Cerebellar nuclear complex (tissue), 1 donor: Measurements from ENCODE around the gene B3GAT1.

Experiments
- DNase-seq, 2 experiments: peaks; one replicate each; lab custom pipeline; 2025; lab: John Stamatoyannopoulos, UW

Gene B3GAT1

DNA sequence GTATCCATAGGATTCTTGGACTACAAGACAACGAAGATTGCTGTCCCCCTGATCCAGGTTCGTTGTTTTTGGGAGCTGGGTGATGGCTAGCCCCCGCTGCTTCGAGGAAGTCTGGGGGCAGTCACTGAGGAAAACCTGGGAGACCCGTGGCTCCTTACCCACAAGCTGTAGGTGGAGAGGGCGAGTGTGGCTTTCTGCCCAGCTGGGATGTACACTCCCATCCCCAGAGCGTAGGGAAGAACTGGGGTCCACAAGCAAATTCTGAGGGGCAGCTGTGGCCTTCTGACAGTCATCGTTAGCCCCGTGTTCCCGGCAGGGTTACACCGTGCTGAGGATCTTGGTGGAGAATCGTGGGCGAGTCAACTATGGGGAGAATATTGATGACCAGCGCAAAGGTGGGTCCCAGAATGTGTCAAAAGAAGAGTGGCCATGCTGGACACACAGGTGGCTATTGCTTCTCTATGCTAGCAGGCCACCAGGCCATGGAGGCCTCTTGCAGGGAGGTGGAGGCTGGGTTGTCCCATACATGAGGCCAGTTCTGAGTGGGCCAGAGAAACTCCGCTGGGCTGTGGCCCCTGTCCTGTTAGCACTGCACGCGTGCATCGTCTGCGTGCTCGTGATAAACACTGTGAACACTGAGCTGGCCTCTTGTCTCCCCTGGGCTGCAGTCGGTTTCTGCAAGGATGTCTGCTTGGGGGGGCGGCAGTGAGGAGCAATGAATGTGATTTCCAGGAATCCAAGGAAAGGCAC, 40.4 kb downstream of the B3GAT1 start:
- DNase-seq, result no peak

DNA sequence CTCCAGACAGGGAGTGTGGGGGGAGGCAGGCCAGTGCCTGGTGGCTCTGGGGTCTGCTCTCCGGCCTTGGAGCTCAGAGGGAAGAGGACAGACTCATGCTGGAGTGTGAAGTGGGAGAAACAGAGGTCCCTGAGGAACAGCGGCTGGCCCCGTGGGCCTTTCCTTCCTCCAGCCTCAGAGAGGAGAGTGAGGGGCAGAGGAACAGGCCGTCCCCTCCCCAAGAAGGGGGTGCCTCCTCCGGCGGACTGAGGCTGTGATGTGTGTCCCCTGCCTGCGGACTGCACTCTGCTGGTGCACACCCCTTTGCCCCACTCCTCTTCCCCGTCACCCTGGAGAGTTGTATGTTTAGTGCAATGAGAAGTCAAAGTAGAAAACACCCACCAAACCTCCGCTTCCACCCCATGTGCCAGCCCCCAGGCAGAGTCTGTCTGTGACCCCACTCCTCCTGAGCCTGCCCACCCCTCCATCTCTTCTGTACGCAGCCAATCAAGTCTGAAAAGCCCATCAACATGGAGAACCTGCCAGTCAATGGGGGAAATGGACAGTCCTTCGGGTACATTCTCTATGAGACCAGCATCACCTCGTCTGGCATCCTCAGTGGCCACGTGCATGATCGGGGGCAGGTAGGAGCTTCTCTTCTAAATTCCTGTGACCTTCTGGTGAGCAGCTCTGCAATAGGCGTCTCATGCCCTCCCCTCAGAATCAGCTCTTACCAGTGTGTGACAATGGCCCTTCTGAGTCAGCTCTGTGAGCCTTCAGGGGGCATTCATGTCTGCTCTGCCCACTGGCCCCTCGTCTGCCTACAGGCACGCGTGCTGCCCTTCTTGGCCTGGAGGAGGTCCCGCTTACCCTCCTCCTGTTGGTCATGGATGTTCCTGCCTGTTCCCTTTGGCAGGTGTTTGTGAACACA, 41.3 kb downstream of the B3GAT1 start:
- no peak for DNase-seq

DNA sequence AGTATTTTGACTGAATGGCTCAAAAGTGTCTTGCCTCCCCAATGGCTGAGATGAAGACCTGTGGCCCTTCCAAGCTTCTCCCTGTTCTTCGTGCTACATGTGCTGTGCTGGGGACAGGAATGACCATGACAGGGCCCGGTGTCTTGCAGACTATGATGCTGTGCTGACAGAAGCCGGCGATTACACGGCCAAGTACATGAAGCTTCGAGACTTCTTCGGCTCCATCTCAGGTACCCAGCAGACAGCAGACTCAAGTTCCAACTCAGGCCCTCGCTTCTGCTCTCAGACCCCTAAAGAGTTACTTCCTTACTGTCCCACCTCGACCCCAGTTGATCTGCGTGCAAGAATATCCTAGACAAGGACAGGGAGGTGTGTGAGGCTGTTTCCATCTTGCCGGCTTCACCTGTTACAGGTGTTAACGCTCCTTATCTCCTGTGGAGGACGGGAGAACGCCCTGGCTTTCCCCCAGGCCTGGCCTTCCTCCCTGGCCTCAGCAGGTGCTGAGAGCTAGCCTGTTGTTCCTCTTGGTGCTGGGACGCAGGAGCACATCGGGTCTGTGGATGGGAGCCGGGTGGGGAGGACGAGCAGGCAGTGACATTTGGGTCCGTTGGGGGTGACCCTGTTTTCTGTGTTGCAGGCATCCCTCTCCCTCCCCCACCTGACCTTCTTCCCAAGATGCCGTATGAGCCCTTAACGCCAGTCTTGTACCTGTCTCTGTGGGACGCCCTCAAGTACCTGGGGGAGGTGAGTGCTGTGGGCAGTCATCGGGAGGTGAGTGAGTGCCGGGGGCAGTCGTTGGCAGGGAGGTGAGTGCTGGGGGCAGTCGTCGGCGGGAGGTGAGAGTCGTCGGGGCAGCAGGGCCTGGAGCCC, 42.2 kb downstream of the B3GAT1 start:
- DNase-seq, result no peak

DNA sequence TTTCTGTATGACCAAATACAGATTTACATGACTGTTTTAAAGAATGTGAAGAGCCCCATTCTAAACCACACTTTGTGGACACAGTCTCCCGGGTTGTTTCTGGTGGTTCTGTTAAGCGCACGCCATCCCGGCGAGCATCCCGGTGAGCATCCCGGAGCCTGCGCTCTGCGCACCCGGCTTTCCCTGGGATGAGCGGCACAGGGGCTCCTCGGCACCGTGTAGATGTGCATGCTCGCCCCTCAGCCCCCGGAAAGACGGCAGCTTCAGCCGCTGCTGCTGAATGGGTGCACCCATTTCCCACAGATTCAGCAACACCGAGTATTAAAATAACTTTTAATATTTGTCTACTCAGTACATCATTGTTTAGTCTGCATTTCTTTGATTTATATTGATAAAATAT, 44.3 kb downstream of the B3GAT1 start:
- no peak for DNase-seq

DNA sequence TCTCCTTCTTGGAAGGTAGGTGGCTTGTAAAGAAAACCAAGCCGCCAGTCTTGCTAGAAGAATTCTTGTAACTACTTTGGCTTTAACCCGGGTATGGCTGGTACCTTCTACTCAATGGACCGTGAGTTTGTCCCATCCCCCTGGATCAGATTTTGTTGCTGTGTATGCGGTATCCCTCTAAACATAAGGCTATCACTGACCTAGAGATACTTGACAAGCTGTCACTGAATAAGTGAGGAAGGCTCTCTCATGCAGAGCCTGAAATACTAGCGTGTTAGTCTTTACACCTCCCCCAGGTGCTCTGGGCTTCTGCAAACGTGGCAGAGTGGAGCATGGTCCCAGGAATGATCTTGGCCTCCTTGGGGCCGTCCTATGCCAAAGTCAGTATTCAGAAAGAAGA, 45.8 kb downstream of the B3GAT1 start:
- no peak for DNase-seq

DNA sequence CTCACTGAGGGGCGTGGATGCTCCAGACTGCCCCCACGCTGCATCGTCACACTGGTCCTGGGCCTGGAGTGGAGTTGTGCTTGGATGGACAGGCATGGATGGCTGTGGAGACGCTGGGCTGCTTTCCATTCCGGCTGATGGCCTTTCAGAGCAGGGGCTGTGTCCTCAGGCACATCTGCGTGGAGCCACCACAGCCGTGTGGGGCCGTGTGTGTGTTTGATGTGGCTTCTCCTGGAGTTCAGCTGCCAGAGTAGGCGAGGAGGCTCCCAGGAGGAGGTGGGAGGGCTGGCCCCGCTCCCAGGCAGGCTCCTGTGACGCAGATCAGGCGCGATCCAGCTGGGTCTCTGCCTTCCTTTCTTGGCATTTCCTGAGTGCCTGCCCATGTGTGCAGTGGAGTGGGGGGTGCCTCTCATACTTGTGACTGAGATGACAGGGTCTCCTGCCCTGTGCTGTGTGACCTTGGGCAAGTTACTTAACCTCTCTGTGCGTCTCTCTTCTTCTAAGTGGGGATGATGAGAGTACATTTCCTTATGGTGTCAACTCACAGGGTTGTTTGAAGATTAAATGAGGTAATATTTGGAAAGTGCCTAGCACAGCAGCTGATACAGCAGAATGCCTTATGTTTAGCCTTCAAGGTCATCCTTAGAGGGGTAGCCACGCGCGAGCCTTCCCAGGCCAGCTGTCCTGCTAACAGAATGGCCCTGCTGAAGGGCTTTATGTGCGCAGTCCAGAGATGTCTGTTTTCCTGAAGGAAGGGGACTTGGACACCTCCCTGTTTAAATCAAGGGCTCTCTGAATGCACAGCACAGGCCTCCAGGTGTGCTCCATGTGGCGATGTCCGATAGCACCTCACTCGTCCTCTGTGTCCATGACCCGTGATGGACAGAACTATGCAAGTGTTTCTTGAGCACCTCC, 46.8 kb downstream of the B3GAT1 start:
- no peak for DNase-seq

DNA sequence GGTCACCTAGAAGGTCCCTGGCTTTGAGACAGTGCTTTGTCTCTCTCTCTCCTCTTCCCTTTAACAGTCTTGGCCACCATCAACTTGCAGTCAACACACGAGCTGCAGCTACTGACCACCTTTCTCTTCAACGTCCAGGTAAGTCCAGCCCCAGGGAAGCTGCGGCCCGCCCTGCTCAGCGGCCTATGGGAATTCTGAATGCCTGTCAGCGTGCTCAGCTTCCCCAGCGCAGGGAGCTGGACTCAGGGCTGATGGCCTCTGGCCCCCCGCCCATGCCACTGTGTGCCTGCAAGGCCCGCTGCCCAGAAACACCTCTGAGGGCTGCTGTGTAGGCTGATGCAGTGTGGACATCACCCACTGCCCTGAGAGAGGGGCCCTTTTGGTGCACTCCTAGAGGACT, 47.8 kb downstream of the B3GAT1 start:
- no peak for DNase-seq

DNA sequence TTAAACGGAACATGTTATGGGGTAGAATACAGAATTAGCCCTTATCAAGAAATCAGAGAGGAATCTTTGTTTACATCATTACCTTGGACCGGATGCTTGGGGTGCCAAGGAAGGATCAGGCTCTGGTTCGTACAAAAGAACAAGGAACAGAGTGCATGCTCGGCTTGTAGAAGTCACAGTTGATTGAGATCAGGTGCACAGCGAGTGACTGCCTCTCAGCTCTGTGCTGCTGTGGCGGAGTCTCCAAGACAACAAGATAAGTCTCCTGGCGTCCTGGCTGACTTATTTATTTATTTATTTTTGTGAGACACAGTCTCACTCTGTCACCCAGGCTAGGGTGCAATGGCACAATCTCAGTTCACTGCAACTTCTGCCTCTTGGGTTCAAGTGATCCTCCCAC, 48.5 kb downstream of the B3GAT1 start:
- DNase-seq, result no peak

DNA sequence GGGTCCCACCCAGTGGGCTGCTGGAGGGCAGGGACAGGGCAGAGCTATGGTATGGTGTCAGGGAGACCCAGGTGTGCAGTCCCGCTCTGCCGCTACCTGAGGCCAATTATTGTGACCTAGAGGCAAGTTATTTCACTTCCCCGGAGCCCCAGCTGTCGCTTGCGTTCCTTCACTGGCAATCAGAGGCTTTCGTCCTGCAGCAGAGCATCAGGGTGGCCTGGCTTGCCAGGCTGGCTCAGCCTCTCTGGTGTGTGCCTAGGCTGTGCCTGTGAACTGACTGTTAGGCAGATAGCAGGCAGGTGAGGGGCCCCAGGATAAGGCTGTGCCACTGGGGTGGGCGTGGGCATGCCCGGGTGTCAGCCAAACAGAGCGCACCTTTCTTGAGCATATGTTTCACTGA, 48.9 kb downstream of the B3GAT1 start:
- DNase-seq, result no peak

DNA sequence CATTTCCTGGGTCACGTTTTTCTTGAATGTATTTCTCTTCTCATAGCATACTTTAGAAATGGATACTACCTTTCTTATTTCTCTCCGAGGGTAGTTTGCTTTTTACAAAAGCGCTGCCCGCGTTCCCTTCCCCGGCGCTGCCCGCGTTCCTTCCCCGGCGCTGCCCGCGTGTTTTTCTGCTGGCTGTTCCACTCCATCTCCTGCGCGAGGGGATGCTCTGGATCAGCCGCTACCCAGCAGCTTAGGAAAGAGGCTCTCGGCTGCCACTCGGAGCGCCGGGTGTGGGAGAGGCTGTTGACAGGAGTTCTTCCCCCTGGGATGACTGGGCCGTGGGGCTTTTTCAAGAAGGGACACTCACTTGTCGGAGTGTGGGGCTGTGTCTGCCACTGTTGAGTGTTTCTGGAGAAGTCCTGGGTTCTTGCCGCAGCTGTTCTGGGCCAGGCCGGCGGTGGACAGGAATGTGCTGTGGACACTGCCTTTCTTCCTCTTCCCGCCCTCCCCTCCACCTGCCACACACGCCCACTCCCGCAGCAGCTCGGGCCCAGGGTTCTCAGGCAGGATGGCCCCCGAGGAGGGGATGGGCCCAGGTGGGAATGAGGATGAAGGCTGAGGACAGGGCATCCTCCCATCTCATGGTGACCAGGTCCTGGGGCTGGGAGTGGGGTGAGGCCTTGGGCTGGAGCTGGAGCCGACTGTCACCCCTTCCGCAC, 49.7 kb downstream of the B3GAT1 start:
- DNase-seq, result no peak

DNA sequence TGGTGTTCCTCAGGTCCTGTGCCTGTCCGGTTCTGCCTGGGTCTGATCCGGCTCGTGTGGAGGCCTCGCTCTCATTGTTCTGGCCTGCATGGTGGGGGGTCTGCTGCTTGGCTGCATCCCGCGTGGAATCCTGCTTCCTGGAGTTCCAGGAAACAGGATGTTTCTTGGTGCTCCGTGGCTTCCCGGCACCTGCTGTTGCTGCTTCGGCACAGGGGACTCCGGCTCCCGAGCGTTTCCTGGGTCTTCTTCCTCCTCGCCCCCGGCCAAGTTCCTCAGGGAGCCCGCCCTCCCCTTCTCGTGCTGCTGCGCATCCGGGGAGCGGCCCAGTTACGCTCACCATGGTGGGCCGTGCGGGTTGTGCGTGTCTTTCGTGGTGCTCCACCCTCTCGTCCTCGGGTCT, 50.4 kb downstream of the B3GAT1 start:
- DNase-seq, result no peak

DNA sequence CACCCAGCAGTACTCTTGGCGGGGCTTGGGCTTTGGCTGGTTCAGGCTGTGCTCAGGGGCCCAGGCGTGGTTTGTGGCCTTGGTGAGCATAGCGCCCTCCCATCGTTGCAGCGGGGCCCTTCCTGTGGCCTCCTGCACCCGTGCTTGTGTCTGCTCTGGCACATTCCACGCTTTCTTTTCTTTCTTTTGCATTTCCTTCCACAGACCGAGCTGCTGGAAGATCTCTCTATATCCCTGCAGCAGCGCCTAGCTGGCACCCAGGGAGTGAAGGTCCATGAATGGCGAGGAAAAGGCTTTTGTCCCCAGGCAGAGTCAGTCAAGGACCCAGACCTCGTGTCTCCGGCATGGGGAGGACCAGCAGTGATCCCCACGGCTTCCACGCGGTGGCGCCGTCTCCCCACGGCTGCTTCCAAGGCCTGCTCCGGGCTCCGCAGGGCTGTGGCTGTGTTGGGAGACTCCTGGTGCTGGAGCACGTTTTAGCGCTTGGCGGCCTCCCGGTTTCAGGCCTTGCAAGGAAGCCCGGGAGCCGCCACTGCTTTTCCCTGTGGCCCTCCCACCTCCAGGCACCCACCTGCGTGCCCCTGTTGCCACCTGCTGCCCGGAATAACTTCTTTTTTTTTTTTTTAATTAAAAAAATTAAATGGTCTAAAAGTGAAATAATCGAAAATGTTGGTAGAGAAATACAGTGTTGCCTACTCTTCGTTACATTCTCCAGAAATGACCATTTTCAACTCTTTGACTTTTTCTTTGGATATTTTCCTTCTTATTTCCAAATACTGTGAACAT, 51.8 kb downstream of the B3GAT1 start:
- DNase-seq, result no peak

DNA sequence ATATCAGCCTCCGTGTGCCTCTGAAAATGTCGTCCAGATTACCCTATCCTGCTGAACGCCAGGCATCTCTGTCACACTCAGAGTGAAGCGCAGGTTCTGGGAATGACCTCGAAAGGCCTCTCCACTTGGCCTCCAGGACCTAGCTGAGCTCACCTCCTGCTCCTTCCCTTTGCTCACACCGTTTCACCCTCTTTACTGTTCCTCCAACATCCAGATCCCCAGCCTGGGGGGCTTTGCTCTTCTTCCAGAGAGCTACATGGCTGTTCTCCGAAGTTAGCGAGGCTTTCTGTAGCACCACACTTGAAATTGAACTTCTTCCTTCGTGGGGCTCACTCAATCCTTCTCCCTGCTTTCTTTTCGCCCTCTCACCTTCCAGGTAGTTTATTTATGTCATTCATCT, 52.4 kb downstream of the B3GAT1 start:
- no peak for DNase-seq

DNA sequence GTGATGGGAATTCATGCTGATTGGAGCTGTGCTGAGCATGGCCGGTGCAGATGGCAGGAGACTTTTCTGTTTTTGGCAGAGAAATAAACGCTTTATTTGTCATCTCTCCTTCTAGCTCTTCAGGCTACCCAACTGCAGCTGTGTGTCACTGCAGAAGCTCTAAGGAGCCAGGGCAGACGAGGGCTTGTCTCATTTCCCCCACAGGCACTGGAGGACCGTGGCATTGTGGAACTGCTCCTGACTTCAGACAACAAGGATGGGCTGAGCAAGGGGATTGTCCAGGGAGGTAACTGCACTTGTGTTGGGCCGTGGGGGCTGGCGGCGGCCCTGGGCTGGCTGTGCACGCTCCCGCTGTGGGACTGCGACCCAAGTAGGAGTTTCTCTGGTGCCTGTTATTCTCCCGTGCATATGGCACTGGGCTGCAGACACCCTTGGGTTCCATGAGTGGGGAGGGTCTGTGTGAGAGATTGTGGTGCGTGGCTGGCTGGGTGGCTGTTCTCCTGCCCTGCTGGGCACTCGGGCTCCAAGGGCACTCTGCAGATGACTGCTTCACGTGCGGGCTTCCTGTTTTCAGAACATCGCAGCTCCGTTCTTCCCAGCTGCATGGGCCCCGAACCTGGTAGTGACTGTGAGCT, 53.1 kb downstream of the B3GAT1 start:
- no peak for DNase-seq

DNA sequence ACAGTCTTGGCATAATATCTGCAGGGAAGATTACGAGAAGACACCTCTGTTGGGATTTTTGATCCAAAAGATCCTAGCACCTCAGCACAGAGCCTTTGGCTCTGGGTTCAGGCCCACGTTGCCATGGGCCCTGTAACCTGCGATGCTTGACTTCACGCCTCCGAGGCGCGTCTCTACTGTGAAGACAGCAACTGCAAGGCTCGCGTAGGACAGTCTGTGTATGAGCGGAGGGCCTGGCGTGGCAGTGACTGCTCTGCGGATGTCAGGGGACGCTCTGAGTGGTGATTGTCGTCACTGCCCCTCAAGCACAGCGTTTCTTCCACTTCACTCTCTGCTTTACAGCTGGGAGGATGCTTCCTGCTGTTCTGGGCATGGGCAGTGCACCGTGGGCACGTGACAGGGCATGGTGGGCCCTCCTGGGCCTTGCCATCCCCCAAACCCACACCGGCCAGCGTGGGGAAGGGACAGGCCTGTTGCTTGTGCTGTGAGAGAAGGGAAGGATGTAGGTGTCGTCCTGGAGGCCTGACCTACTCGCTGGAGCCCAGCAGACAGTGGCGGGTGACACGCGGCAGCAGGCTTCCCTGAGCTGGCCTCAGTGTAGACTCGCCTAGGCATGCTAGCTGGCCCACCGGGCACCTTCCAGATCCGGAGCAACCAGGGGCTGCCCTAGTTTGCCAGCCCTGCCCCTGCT, 53.7 kb downstream of the B3GAT1 start:
- DNase-seq, result no peak

DNA sequence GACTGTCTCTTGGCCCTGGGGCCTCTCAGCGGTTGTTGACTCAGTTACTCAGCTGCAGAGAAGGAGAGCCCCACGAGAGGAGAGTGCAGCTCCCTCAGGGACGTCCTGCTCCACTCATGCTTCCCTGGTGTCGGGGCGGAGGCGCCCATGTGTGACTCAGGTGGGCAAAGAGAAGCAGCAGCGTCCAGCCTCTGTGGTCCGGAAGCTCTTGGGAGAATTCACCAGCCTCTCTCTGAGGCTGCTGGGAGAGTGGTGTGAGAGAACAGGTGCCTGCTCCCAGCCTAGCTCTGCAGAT, 54.5 kb downstream of the B3GAT1 start:
- no peak for DNase-seq

DNA sequence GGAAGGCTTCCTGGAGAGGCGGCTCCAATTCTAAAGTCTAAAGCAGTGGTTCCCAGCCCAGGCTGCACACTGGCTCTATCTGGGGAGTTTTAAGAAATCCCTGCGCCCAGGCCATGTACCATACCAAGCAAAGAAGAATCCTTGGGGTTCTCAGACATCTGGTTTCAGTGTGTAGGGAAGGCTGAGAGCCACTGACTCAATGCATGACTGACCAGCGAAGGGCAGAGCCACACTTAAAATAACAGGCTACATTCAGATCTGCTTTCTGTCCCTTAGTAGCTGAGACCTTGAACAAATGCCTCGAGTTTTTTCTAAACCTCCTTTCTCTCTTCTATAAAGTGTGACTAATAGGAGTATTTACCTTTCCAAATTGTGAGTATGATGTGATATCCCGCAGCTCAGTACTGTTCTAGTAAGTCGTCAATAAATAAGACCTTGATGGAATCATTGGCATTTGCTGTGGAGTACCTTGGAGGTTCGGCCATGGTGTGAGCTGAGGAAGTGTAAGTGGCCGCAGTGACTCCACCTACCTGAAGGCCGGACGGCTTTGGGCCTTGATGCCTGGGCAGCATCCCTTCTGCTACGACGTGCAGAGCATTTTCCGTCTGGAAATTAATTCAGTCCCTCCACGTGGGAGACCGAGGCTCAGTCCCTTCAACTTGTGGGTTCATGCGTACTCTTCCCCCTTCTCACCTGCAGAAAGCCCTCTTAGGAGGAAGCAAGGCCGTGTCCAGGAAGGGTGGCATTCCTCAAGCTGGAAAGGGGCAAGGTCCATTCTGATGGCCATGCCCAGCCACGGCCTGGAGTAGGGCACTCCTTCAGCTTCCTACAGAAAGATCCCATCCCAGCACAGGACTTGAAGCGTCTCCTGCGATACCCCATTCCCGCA, 55.1 kb downstream of the B3GAT1 start:
- no peak for DNase-seq

DNA sequence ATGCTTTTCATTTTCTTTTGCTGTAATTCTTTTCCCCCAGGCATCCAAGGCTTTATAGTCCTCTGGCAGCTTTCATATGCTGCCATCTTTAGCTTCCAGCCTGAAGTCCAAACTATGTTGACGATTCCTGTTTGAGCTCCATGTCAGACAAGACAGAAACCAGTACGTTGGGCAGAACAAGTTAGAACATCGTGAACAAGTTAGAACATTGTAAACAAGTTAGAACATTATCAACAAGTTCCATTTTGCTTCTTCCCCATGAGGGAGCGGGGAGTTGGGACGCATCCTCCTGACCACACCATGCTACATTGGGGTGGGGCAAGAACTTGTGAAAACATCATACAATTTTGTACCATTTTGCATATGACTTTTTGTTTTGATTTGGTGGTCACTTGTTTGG, 56.4 kb downstream of the B3GAT1 start:
- no peak for DNase-seq
